GM10847 (cell line): ENCODE data around the gene SEPHS1.

Experiments
- POLR2A ChIP-seq: IDR thresholded peaks from 2 replicates; pipeline ENCODE4 v1.6.1; 2011; ENCODE audit not compliant: insufficient read length; ENCODE audit errors: extremely low read depth

SEPHS1 gene

DNA sequence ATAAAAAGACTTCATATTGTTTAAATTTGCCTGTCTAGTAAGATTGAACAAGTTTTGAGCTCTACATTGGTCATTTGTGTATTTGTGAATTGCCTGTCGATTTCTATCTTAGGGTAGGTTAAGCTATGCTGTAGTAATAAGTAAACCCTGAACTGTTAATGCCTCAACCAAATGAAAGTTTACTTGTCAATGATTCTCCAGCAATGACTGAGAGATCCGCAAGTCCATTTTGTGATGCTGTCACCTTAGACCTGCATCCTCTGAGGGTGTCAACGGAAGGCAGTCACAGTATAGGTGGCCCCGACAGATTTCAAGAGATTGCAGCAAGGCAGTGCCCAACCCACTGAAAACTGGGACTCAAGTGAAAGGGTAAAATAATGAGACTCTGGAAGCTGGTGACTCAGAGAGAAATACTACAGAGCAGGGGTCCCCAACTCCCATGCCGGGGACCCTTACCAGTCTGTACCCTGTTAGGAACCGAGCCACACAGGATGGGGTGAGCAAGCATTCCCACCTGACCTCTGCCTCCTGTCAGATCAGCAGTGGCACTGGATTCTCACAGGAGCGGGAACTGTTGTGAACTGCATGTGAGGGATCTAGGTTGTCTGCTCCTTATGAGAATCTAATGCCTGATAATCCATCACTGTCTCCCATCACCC is 37.4 kb downstream of the SEPHS1 start:
- no peak for TF ChIP-seq POLR2A

DNA sequence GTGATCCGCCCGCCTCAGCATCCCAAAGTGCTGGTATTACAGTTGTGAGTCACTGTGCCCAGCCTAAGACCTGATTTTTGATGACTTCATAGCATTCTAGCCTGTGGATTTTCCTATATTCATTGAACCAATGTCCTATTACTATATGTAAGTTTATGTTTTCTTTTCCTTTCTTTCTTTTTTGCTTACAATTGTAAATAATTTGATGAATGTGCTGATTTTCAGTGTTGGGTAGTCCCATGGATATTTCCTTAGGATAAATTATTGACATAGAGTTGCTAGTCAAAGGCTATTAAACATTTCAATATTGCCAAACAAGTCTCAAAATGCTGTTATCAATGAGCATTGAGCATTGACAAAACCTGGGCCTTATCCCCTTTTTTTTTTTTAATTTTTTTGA is 38.3 kb downstream of the SEPHS1 start:
- no peak for TF ChIP-seq POLR2A

DNA sequence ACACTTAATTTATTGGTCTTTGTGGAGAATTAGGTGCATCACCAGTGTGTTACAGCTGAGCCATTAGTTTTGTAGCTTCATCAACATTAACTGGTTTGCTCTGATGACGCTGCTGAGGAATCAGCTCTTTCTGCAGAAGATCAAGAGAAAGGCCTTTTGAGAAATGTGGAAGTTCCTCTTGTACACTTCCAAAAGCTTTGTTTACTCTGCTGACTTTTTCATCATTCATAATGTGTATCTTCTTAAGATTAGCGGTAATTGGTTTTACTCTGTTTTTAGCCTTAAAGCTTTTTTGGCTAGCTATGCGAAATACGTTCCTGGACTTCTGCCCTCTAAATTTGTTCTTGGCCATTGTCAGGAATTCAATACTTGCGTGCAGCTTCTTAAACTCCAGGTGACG is 40.0 kb downstream of the SEPHS1 start:
- TF ChIP-seq POLR2A, result no peak

DNA sequence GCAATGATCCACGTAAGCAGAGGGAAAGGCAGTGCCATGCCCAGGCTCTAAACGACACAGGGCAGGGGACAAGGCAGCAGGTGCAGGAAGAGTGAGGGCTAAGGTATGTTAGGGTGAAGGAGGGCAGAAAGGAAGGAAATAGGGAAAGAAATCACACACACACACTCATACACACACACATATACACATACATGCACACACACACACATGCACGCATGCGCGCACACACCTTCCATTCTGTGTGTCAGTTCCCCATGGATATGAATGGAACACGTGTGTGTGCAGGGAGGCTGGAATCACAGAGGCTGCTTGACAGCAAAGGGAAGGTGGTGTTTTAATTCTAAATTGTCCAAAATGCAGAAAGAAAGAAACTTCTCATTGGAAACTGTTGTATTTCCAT is 42.0 kb downstream of the SEPHS1 start:
- no peak for TF ChIP-seq POLR2A

DNA sequence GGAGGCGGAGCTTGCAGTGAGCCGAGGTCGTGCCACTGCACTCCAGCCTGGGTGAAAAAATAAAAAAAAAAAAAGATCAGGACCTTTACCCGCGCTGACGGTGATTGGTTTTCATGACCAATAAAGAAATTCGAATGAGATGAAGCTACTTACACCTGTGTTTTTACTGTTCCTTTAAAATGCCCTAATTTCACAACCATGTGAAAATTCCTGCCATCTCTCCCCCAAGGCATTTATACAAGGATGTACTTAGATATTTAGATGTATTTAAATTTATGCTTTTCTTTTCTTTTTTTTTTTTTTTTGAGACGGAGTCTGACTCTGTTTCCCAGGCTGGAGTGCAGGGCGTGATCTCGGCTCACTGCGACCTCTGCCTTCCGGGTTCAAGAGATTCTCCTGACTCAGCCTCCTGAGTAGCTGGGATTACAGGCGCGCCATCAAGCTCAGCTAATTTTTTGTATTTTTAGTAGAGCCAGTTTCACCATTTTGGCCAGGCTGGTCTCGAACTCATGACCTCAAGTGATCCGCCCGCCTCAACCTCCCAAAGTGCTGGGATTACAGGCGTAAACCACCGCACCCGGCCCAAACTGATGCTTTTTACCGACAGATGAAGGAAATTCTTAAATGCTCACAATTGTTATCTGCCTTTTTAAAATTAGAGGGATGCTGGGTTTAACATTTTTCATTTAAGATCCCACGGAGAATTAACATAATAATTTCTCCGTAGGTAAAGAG is 45.1 kb downstream of the SEPHS1 start:
- no peak for TF ChIP-seq POLR2A

DNA sequence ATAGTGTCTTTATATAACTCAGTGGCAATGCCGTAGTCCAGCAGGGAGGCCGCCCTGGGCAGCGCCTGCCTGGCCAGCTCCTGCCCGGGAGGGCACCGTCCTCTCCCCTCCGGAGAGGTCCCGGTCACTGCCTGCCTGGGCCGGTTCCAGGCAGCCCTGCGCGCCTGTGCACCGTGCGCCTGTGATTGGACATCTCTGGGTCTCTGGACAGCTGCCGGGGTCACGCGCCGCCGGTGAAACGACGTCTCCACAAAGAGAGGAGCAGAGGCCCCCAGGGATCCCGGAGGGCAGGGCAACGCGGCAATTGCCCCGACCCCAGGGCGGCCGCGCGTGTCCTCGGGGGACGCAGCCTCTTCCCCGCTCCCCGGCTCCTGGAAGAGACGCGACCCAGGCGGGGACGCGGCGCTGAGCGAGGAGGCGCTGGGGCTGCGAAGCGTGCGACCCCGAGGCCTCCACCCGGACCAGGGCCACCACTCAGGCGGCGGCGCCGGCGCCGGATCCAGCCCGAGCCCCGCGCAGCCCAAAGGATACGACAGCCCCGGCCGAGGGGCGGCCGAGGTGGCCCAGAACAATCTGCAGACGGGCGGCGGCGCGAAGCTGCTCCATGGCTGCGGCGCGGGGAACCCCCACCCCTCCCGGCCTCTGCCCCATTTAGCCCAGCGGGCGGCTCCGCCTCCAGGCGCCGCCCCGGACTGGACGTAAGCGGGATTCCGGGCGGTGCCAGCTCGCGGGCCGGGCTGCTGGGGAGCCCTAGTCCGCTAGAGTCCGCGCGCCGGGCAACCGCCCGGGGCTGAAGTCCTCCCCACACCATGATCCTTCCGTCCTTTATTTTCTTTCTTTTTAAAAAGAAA is 48.4 kb downstream of the SEPHS1 start, which contains the start of gene PHYH:
PHYH (minus strand) TSS at position 628 of the 851 bp plus-strand sequence; CDS start at position 606, 22 bp downstream.
- peak; percentile 53 for TF ChIP-seq POLR2A

DNA sequence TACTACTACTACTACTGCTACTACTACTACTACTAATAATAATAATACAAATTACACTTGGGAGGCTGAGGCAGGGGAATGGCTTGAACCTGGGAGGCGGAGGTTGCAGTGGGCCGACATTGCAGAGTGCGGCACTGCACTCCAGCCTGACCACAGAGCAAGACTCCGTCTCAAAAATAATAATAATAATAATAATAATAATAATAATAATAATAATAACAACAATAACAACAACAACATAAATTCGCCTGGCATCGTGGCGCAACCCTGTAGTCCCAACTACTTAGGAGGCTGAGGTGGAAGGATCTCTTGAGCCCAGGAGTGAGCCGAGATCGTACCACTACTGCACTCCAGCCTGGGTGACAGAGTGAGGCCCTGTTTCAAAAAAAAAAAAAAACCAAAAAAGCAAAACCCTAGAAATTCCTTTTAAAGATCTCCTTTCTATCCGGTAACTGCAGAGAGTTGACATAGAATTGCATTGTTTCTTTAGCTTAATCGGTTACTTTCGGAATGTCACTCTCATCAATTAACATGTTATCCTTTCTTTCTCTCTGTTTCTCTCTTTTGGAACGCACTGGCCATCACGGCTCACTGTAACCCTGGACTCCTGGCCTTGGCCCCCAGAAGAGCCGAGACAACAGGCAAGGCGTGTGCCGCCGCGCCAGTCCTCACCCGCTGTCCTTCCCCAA is 49.2 kb downstream of the SEPHS1 start:
- TF ChIP-seq POLR2A, result no peak

DNA sequence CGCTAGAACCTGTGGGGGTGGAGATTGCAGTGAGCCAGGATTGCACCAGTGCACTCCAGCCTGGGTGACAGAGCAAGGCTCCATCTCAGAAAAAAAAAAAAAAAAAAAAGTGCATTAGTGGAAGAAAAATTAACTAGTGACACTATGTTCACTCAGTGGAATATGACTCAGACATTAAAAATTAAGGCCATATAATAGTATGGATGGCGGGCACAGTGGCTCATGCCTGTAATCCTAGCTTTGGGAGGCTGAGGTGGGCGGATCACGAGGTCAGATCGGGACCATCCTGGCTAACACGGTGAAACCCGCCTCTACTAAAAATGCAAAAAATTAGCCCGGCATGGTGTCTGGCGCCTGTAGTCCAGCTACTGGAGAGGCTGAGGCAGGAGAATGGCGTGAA is 51.6 kb downstream of the SEPHS1 start:
- no peak for TF ChIP-seq POLR2A

DNA sequence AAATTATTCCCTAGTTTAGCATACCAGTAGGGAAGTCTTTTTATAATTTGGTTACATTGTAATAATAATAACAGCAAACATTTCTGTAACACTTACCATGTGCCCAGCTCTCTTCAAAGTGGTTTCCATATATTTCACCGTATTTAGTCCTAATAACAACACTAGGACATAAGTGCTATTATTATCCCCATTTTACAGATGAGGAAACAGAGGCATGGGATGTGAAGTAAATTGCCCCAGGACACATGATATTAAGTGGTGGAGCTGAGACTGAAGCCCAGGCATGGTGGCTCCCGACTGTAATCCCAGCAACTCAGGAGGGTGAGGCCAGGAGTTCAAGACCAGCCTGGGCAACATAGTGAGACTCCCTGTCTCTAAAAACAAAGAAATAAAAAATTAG is 53.3 kb downstream of the SEPHS1 start:
- no peak for TF ChIP-seq POLR2A

DNA sequence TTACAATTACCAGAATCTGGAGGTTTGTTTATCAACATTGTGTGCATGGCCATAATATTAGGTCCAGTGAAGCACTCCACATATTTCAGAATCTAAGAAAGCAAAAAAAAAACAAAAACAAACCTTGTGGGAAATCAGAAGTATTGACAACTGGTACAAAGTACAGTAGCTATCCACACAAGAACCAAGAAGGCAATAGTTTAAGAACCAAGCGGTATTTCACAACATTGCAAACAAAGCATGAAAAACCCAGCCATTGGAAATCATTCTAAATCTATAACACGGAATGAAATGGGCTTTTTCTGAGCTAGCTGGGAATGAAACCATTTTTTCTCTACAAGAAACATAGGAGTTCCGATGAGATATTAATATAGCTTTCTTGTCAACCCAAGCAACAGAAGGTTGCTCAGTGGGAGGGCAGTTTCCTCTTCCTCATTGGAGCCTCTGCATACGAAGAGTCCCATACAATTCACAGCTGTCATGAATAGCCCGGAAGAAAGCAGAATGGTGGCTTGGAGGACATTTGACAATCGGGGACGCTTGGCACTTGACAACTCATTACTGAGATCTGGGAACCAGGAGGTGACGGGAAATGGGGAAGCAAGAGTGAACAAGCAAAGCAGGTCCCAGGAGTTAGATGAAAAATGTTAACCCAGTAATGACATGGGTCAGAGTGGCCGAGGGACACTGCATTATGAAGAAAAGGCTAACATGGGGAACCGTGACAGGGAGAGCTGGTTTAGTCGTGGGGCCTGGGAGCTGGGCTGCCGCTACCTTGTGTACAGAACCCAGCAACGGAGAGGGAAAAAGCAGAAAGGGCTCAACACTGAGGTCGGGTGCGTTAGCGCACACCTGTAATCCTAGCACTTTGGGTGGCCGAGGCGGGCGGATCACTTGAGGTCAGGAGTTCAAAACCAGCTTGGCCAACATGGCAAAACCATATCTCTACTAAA is 56.0 kb downstream of the SEPHS1 start:
- no peak for TF ChIP-seq POLR2A

DNA sequence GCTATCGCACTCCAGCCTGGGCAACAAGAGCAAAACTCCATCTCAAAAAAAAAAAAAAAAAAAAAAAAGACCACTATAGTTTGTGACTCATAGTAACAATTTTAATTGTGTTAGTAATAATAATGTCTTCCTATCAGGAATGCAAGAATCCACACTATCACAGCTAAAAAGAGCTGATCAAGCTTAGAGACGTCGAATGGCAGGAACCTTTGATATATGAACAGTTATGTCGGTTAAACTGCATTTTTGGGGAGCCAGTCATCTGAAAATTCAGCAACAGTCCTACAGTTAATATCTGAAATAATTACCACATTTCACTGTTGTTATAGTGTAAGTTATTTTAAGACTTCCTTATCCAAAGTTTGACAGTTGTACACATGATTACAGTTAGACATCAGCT is 57.0 kb downstream of the SEPHS1 start:
- no peak for TF ChIP-seq POLR2A

DNA sequence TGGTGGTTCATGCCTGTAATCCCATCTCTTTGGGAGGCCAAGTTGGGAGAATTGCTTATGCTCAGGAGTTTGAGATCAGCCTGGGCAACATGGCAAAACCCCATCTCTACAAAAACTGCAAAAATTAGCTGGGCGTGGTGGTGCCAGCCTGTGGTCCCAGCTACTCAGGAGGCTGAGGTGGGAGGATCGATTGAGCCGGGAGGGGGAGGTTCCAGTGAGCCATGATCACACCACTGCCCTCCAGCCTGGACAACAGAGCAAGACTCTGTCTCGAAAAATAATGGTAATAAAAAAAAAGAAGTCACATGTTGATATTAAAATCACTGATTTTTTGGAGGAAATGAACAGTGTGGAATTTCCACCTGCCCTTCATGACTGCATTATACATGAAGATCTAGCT is 64.0 kb downstream of the SEPHS1 start:
- TF ChIP-seq POLR2A, result no peak

DNA sequence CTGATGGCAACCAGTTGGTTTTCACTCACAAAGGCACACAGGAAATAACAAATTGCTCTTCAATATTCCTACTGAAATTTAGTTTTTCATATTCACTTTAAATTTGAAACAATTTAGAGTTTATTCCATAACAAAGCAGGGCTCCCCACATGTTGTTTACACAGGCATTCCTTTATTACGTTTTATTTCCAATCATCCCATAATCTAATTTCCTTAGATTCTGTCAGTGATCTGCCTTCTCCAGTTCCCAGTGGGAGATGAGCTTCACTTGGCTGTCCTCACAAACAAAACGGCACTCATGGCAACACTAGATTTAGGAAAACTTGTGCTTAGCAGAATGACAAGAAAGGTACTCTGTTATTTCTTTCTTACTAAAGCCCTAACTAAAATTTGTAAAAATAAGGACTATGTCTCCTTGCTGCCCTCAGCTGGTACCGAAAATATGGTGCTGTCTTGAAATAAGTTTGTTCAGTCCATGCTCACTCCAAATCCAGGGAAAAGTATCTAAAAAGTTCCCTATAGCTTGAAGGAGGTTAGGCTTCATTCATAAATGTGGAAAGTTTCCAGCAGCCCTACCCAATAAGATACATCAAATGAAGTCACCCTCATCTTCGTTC is 71.2 kb downstream of the SEPHS1 start:
- TF ChIP-seq POLR2A, result no peak

DNA sequence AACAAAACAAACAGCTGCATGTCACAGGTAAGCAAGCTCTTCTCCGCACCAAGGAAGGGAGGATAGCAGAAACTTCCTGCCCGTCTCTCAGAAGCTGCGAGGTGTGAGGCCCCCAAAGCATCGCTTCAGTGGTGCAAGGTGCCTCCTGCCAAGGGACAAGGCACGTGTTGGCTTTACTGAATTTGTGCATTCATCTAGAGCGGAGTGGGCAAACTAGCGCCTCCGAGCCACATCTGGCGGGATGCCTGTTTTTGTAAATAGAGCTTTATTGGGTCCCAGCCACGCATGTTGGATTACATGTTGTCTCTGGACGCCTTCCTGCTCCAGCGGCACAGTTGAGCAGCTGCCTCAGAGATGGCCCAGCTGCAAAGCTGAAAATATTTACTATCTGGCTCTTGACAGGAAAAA is 75.9 kb downstream of the SEPHS1 start:
- no peak for TF ChIP-seq POLR2A
